Measurements from ENCODE around the gene SLC26A2. TPM values are rescaled to one million over a fixed set of nuclear protein-coding genes. Genes with fewer than 3 reads are reported as not detected.

SLC26A2 gene
- total and polyA plus RNA-seq, 2 experiments from 2014 or later: 3.5 to 11.5 TPM

DNA sequence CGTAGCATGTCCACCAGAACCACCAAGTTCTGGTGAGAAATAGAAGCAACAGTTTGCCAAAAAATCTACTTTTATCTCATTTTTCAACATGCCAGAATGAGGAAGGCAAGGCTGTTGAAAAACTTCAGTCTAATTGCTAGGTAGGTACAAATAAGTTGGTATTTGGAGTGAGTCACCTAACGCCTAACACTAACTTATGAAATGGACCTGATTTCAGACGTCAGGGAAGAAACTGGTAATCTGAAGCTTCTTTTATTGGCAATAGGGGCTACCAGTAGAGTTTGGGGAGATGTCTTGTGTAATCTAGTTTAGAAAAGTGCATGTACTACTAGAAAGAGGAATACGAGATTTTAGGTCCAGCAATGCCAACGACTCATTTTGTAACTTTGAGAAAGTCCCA, 11.6 kb upstream of the SLC26A2 start:
- no peak for ATAC-seq
- H3K27ac Mint-ChIP-seq: no peak overlapping the region
- TF ChIP-seq NANOG (IDR thresholded peaks at IDR 0.05; ENCODE audit: borderline replicate concordance): no peak
- TF ChIP-seq CREB1 (CRISPR knock-in tag; IDR thresholded peaks at IDR 0.05; ENCODE audit: low read depth): no peak
- TF ChIP-seq ZNF331 (CRISPR knock-in tag; IDR thresholded peaks at IDR 0.05; ENCODE audit: low read depth): no peak
- TF ChIP-seq JUNB (IDR thresholded peaks at IDR 0.05; ENCODE audit: unreplicated experiment): no peak
- TF ChIP-seq, protein P1, sequence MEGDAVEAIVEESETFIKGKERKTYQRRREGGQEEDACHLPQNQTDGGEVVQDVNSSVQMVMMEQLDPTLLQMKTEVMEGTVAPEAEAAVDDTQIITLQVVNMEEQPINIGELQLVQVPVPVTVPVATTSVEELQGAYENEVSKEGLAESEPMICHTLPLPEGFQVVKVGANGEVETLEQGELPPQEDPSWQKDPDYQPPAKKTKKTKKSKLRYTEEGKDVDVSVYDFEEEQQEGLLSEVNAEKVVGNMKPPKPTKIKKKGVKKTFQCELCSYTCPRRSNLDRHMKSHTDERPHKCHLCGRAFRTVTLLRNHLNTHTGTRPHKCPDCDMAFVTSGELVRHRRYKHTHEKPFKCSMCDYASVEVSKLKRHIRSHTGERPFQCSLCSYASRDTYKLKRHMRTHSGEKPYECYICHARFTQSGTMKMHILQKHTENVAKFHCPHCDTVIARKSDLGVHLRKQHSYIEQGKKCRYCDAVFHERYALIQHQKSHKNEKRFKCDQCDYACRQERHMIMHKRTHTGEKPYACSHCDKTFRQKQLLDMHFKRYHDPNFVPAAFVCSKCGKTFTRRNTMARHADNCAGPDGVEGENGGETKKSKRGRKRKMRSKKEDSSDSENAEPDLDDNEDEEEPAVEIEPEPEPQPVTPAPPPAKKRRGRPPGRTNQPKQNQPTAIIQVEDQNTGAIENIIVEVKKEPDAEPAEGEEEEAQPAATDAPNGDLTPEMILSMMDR (conservative IDR thresholded peaks at IDR 0.05; ENCODE audit: low read depth in 2 of 2): no peak
- TF ChIP-seq, protein P2, sequence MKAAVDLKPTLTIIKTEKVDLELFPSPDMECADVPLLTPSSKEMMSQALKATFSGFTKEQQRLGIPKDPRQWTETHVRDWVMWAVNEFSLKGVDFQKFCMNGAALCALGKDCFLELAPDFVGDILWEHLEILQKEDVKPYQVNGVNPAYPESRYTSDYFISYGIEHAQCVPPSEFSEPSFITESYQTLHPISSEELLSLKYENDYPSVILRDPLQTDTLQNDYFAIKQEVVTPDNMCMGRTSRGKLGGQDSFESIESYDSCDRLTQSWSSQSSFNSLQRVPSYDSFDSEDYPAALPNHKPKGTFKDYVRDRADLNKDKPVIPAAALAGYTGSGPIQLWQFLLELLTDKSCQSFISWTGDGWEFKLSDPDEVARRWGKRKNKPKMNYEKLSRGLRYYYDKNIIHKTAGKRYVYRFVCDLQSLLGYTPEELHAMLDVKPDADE (IDR thresholded peaks at IDR 0.05): no peak
- no peak for TF ChIP-seq EZH2phosphoT487 (IDR thresholded peaks at IDR 0.05; ENCODE audit: unreplicated experiment)
- TF ChIP-seq, protein P3, sequence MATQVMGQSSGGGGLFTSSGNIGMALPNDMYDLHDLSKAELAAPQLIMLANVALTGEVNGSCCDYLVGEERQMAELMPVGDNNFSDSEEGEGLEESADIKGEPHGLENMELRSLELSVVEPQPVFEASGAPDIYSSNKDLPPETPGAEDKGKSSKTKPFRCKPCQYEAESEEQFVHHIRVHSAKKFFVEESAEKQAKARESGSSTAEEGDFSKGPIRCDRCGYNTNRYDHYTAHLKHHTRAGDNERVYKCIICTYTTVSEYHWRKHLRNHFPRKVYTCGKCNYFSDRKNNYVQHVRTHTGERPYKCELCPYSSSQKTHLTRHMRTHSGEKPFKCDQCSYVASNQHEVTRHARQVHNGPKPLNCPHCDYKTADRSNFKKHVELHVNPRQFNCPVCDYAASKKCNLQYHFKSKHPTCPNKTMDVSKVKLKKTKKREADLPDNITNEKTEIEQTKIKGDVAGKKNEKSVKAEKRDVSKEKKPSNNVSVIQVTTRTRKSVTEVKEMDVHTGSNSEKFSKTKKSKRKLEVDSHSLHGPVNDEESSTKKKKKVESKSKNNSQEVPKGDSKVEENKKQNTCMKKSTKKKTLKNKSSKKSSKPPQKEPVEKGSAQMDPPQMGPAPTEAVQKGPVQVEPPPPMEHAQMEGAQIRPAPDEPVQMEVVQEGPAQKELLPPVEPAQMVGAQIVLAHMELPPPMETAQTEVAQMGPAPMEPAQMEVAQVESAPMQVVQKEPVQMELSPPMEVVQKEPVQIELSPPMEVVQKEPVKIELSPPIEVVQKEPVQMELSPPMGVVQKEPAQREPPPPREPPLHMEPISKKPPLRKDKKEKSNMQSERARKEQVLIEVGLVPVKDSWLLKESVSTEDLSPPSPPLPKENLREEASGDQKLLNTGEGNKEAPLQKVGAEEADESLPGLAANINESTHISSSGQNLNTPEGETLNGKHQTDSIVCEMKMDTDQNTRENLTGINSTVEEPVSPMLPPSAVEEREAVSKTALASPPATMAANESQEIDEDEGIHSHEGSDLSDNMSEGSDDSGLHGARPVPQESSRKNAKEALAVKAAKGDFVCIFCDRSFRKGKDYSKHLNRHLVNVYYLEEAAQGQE (IDR thresholded peaks at IDR 0.05; ENCODE audit: unreplicated experiment): no peak
- TF ChIP-seq ZNF114 (CRISPR knock-in tag; IDR thresholded peaks at IDR 0.05): no peak
- TF ChIP-seq STAT1 (IDR thresholded peaks at IDR 0.05; ENCODE audit: unreplicated experiment): no peak
- TF ChIP-seq EZH2 (IDR thresholded peaks at IDR 0.05; ENCODE audit: low read depth, unreplicated experiment): no peak
- no peak for TF ChIP-seq POLR2AphosphoS5 (IDR thresholded peaks at IDR 0.05; ENCODE audit: low read depth)
- TF ChIP-seq, protein P4, sequence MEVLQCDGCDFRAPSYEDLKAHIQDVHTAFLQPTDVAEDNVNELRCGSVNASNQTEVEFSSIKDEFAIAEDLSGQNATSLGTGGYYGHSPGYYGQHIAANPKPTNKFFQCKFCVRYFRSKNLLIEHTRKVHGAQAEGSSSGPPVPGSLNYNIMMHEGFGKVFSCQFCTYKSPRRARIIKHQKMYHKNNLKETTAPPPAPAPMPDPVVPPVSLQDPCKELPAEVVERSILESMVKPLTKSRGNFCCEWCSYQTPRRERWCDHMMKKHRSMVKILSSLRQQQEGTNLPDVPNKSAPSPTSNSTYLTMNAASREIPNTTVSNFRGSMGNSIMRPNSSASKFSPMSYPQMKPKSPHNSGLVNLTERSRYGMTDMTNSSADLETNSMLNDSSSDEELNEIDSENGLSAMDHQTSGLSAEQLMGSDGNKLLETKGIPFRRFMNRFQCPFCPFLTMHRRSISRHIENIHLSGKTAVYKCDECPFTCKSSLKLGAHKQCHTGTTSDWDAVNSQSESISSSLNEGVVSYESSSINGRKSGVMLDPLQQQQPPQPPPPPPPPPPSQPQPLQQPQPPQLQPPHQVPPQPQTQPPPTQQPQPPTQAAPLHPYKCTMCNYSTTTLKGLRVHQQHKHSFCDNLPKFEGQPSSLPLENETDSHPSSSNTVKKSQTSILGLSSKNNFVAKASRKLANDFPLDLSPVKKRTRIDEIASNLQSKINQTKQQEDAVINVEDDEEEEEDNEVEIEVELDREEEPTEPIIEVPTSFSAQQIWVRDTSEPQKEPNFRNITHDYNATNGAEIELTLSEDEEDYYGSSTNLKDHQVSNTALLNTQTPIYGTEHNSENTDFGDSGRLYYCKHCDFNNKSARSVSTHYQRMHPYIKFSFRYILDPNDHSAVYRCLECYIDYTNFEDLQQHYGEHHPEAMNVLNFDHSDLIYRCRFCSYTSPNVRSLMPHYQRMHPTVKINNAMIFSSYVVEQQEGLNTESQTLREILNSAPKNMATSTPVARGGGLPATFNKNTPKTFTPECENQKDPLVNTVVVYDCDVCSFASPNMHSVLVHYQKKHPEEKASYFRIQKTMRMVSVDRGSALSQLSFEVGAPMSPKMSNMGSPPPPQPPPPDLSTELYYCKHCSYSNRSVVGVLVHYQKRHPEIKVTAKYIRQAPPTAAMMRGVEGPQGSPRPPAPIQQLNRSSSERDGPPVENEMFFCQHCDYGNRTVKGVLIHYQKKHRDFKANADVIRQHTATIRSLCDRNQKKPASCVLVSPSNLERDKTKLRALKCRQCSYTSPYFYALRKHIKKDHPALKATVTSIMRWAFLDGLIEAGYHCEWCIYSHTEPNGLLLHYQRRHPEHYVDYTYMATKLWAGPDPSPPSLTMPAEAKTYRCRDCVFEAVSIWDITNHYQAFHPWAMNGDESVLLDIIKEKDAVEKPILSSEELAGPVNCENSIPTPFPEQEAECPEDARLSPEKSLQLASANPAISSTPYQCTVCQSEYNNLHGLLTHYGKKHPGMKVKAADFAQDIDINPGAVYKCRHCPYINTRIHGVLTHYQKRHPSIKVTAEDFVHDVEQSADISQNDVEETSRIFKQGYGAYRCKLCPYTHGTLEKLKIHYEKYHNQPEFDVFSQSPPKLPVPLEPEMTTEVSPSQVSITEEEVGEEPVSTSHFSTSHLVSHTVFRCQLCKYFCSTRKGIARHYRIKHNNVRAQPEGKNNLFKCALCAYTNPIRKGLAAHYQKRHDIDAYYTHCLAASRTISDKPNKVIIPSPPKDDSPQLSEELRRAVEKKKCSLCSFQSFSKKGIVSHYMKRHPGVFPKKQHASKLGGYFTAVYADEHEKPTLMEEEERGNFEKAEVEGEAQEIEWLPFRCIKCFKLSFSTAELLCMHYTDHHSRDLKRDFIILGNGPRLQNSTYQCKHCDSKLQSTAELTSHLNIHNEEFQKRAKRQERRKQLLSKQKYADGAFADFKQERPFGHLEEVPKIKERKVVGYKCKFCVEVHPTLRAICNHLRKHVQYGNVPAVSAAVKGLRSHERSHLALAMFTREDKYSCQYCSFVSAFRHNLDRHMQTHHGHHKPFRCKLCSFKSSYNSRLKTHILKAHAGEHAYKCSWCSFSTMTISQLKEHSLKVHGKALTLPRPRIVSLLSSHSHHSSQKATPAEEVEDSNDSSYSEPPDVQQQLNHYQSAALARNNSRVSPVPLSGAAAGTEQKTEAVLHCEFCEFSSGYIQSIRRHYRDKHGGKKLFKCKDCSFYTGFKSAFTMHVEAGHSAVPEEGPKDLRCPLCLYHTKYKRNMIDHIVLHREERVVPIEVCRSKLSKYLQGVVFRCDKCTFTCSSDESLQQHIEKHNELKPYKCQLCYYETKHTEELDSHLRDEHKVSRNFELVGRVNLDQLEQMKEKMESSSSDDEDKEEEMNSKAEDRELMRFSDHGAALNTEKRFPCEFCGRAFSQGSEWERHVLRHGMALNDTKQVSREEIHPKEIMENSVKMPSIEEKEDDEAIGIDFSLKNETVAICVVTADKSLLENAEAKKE (CRISPR knock-in tag; IDR thresholded peaks at IDR 0.05): no peak

More for the DNA sequence above, 11.6 kb upstream of the SLC26A2 start:
- no peak overlapping the region for H3K4me2 ChIP-seq
- no peaks in the 10 kb centered on the region for H3K27me3 ChIP-seq (ENCODE audit: insufficient read depth)
- no peaks in the 10 kb centered on the region for H3K36me3 Mint-ChIP-seq (ENCODE audit: low read depth)
- no peaks in the 10 kb centered on the region for H3K4me1 Mint-ChIP-seq
- no peaks in the 10 kb centered on the region for H4K20me1 ChIP-seq (replicated peaks; ENCODE audit: insufficient read depth)
- H3K27ac ChIP-seq (ENCODE audit: low read depth): no peak overlapping the region
- no peaks in the 10 kb centered on the region for H3K9me2 ChIP-seq (ENCODE audit: insufficient read depth)
- no peaks in the 10 kb centered on the region for H3K36me3 ChIP-seq (ENCODE audit: insufficient read depth)
- H3F3A ChIP-seq (replicated peaks; ENCODE audit: low read depth): no peaks in the 10 kb centered on the region
- H3K4me1 ChIP-seq (ENCODE audit: insufficient read depth): no peaks in the 10 kb centered on the region
- H3K9me3 Mint-ChIP-seq: no peaks in the 10 kb centered on the region
- H3K4me3 Mint-ChIP-seq: no peak overlapping the region
- H3K4me3 ChIP-seq: no peak overlapping the region
- H2AFZ ChIP-seq: no peak overlapping the region
- H3K79me2 ChIP-seq (replicated peaks; ENCODE audit: insufficient read depth): no peaks in the 10 kb centered on the region
- peaks cover 2% of the 10 kb centered on the region for H3K27me3 Mint-ChIP-seq (ENCODE audit: insufficient read depth, low read depth, poor library complexity)
- no peak for DNase-seq (ENCODE audit: low spot score)

All from GM23338 (cell line).